RWPE2 (cell line): ENCODE data around the gene BTBD7.

Experiments
- ATAC-seq: fragments of 200-7000 bp; cut with Tn5 transposase; 3 replicates; pipeline ENCODE4 v1.9.1; 2021; ENCODE audit warnings: low read depth
- DNase-seq: peaks from one replicate; pipeline ENCODE4 v3.0.0-alpha.2; 2020; ENCODE audit warnings: low spot score
- H3K27ac ChIP-seq: fragments of 450-650 bp; 2 replicates; pipeline ENCODE4 v1.5.1; 2017; ENCODE audit warnings: mild to moderate bottlenecking; ENCODE audit not compliant: poor library complexity, severe bottlenecking
- H3K27me3 ChIP-seq: fragments of 250-450 bp; sonication (Bioruptor Pico); 2 replicates; pipeline ENCODE4 v1.5.1; 2021; ENCODE audit warnings: mild to moderate bottlenecking, moderate library complexity; ENCODE audit not compliant: insufficient read depth, poor library complexity, severe bottlenecking
- H3K36me3 ChIP-seq: fragments of 250-450 bp; sonication (Bioruptor Pico); 2 replicates; pipeline ENCODE4 v1.5.1; 2020; ENCODE audit warnings: low read depth, mild to moderate bottlenecking, moderate library complexity
- H3K4me1 ChIP-seq: fragments of 250-450 bp; sonication (Bioruptor Pico); 2 replicates; pipeline ENCODE4 v1.5.1; 2021; ENCODE audit warnings: mild to moderate bottlenecking, moderate library complexity; ENCODE audit not compliant: insufficient read depth, poor library complexity, severe bottlenecking
- H3K4me3 ChIP-seq: fragments of 250-450 bp; sonication (Bioruptor Pico); 2 replicates; pipeline ENCODE4 v1.5.1; 2021; ENCODE audit warnings: mild to moderate bottlenecking, moderate library complexity; ENCODE audit not compliant: severe bottlenecking
- H3K9me3 ChIP-seq: fragments of 250-450 bp; sonication (Bioruptor Pico); 2 replicates; pipeline ENCODE4 v1.5.1; 2021; ENCODE audit warnings: mild to moderate bottlenecking, moderate library complexity; ENCODE audit not compliant: severe bottlenecking
- TF ChIP-seq, protein P1 (sequence below): fragments of 450-650 bp; IDR thresholded peaks from one replicate; pipeline ENCODE4 v1.5.1; 2017; ENCODE audit warnings: mild to moderate bottlenecking, moderate library complexity; ENCODE audit not compliant: poor library complexity, severe bottlenecking

Gene BTBD7

DNA sequence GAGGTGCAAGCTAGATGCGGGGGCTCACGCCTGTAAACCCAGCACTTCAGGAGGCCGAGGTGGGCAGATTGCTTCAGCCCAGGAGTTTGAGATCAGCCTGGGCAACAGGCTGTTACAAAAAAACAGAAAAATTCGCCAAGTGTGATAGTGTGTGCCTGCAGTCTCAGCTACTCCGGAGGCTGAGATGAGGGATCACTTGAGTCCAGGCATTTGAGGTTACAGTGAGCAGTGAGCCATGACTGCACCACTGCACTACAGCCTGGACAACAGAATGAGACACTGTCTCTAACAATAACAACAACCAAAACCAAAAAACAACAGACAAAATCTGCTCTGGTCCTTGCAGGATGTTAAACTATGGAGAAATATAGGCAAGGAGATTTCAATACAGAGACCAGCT, 13.9 kb downstream of the BTBD7 start:
- Histone ChIP-seq H3K27ac (peak overlapping the region; percentile 37), H3K4me3 (no peak overlapping the region), H3K4me1 (peaks cover 28% of the 10 kb centered on the region), H3K9me3 (no peaks in the 10 kb centered on the region), H3K27me3 (no peaks in the 10 kb centered on the region), H3K36me3 (peaks cover 11% of the 10 kb centered on the region)
- DNase-seq (no peak), ATAC-seq (0 out of 3 replicates have a peak, but pooled peaks have one; percentile 20)
- TF ChIP-seq, protein P1, sequence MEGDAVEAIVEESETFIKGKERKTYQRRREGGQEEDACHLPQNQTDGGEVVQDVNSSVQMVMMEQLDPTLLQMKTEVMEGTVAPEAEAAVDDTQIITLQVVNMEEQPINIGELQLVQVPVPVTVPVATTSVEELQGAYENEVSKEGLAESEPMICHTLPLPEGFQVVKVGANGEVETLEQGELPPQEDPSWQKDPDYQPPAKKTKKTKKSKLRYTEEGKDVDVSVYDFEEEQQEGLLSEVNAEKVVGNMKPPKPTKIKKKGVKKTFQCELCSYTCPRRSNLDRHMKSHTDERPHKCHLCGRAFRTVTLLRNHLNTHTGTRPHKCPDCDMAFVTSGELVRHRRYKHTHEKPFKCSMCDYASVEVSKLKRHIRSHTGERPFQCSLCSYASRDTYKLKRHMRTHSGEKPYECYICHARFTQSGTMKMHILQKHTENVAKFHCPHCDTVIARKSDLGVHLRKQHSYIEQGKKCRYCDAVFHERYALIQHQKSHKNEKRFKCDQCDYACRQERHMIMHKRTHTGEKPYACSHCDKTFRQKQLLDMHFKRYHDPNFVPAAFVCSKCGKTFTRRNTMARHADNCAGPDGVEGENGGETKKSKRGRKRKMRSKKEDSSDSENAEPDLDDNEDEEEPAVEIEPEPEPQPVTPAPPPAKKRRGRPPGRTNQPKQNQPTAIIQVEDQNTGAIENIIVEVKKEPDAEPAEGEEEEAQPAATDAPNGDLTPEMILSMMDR, result no peak

DNA sequence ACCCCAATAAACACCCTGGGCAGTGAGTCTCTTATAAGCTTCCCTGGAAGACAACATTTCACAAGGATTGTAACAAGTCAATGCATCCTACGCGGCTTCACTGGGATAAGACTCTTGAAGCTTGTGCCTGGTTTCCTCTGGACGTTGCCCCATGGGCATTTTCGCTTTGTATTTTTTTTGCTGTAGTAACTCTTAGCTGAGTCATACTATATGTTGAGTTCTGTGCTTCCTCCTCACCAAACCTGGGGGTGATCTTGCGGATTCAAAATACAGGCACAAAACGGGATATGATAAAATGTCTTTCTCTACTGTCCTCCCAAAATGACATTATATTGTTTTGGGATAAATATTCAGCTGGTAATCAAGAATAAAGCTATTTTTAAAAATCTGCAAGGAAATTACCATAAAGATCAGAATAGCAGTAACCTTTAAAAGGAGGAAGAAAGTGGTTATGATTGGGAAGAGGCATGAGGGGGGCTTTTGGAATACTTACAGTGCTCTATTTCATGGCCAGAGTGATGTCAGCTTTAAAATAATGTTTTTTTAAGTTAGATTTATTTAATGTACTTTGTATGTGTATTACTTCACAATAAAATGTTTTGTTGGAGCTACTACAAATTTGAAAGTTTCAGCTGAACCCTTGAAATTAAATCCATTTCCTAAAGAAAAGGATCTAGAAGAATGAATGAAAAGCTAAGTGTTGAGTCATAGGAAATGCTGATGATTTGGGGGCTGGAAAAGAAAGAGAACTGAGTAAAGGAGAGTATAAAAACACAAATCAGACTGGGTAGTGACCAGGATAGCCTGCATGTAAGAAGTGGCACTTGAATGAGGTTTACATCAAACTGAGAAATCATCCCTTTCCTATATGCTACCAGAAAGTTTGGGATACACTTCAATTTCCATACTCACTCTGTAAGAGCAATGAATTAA, 14.7 kb downstream of the BTBD7 start:
- no peaks in the 10 kb centered on the region for H3K27me3 ChIP-seq
- DNase-seq (no peak), ATAC-seq (peak; percentile 78)
- H3K36me3 ChIP-seq, result peaks cover 7% of the 10 kb centered on the region; the same call in 1 of the 2 replicates
- TF ChIP-seq, protein P1, result no peak
- H3K9me3 ChIP-seq, result no peaks in the 10 kb centered on the region
- no peak overlapping the region for H3K4me3 ChIP-seq
- peaks cover 28% of the 10 kb centered on the region for H3K4me1 ChIP-seq
- H3K27ac ChIP-seq, result peak overlapping the region; percentile 37

GRCh38 chr14:93317210-93317874, 15.5 kb downstream of the BTBD7 start:
- Histone ChIP-seq H3K4me1 (peaks cover 28% of the 10 kb centered on the region), H3K4me3 (no peak overlapping the region), H3K27me3 (no peaks in the 10 kb centered on the region), H3K9me3 (no peaks in the 10 kb centered on the region), H3K36me3 (peaks cover 3% of the 10 kb centered on the region; the same call in 1 of the 2 replicates), H3K27ac (peak overlapping the region; percentile 37)
- TF ChIP-seq, protein P1, result no peak
- ATAC-seq (no peak), DNase-seq (no peak)

DNA sequence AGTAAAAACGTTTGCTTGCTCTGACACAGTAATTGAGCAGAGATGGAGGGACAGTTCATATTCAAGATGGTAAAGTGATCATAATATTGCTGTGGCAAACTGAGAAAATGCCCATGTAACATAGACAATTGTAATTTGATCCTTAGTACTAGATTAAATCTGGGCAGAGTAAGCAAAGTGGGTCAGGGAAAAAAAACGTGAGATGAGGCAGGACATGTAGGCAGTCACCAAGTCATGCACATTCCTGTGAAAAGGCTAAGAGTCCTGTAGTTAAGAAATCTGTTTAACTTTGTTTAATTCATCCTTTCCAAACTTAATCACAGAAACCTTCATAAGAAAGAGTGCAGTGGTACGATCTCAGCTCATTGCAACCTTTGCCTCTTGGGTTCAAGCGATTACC, 16.1 kb downstream of the BTBD7 start:
- H3K27ac ChIP-seq, result no peak overlapping the region
- no peak overlapping the region for H3K4me3 ChIP-seq
- no peaks in the 10 kb centered on the region; the same call in 1 of the 2 replicates for H3K36me3 ChIP-seq
- TF ChIP-seq, protein P1, result no peak
- DNase-seq (no peak), ATAC-seq (no peak)
- H3K27me3 ChIP-seq, result no peaks in the 10 kb centered on the region
- no peaks in the 10 kb centered on the region for H3K9me3 ChIP-seq
- peaks cover 28% of the 10 kb centered on the region for H3K4me1 ChIP-seq
